GM20000 (cell line): ENCODE measurements around the gene SP140L.
"Not testable (repeated sequence)": the region's sequence is repeated elsewhere in the genome, so short reads cannot be mapped to it uniquely, and the experiment has no call there.

Experiments used
- DNase-seq: peaks from one replicate; pipeline ENCODE4 v3.0.0; 2012; ENCODE audit warnings: low spot score
- CTCF ChIP-seq: IDR thresholded peaks from 2 replicates; pipeline ENCODE4 v1.5.1; 2012; ENCODE audit warnings: mild to moderate bottlenecking, control low read depth; ENCODE audit errors: extremely low read depth, missing control alignments

The SP140L gene

DNA sequence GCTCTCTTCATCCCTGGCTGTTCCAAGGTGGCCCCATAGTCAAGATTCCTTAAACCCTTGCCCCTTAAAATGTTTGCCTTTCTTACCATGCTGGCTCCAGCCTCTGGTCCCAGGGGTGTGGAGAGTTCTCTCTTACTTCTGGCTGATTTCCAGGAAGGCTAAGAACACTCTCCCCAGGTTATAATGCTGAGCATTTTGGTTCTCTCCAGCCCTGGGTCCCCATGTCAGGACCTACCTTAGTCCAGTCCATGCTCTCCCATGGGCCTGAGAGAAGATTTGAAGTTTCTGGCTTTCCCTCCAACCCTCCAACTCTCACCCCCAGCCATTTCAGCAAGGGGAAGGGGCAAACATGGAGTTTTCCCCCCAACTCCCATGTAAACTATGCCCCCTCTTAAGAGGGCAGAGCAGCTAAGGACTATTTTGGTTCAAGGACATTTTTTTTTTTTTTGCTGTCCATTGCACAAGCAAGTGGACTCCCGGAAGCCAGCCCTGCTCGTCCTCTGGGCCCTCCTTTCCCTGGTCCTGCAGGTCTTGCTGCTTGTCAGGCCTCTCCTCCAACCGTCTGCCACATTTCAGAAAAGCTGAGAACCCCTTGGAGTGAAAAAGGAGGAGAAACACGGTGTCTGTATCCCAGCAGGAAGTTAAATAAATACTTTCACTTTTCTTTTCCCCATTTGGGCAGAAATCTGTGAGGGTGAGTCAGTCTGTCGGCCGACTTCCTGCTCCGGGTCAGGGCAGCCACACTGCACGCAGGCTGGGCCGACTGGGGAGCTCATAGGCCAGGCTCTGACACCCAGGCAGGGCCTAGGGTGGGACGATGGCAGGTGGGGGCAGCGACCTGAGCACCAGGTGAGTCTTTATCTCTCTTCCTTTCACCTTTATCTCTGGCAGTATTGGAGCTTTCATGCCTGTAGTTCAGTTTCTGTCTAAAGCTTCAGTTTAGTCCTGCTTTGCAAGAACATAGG is at the start of gene SP140L:
Gene SP140L (plus strand): TSS at position 741 of the 965 bp plus-strand sequence. CDS start 77 bp downstream, at position 818.
- no peak for TF ChIP-seq CTCF
- peak; percentile 80 for DNase-seq

DNA sequence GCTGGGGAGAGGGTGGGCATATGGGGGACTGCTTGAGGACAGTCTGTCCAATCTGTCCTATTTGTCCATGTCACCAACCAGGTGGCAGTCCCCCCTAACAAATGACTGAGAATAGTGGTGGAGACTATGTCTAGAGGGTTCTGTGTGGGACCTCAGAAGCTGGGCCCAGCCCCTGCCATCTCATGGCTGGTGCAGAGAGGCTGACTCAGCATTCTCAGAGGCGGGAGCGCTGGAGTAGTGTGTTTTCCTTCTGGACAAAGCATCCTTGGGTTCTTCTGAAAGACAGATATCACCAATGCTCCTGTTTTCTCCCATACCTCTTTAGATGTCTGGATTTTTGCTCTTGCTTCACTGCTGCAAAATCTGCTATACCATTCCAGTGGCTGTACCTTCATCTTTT is 44.1 kb upstream of the SP140L start:
- no peak for DNase-seq
- no peak for TF ChIP-seq CTCF

GRCh38 chr2:230286048-230286447 is 40.9 kb upstream of the SP140L start:
- no peak for DNase-seq
- no peak for TF ChIP-seq CTCF

DNA sequence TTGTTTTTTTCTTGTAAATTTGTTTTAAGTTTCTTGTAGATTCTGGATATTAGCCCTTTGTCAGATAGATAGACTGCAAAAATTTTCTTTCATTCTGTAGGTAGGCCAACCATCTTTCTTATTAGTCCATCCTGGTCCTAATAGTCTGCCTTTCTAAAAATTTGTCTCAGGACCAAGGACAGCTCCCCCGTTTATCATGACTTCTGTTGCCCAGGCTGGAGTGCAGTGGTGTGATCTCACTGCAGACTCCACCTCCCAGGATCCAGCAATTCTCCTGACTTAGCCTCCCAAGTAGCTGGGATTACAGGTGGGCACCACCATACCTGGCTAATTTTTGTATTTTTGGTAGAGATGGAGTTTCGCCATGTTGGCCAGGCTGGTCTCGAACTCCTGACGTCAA is 37.7 kb upstream of the SP140L start:
- DNase-seq: not testable (repeated sequence)

DNA sequence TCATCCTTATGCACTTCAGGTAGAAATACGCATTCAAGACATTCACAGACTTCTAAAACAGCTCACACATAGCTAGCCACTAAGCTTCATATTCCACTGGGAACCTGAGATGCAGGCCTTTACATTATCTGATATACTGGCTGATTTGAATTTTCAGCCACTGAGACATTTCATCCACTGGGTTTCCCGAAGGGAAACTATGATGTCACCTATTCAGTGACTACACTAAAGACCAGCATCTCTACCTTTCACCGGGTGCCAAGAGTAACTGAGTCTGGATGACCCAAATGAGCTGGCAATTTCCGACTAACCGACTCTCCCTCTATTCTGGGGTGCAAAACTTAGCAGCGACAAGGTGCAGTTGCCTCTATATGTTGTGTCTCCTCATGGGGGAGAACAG is 31.8 kb upstream of the SP140L start:
- DNase-seq: no peak
- no peak for TF ChIP-seq CTCF

DNA sequence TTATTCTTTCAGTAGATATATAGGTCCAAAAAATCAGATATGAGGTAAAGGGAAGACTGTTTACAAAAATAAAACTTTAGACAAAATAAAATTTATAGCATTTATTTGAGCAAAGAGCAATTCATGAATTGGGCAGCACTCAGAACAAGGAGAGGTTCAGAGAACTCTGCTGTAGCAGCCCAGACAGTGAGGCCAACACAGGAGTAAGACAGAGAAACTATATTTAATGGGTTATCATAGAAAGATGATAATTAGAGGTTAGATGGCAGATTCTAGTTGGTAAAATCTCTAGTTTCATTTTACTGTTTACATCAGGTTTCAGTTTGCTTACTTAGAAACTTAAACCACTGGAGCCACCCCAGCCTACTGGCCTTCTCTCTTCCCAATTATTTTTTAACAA is 30.1 kb upstream of the SP140L start:
- no peak for TF ChIP-seq CTCF
- DNase-seq: no peak

DNA sequence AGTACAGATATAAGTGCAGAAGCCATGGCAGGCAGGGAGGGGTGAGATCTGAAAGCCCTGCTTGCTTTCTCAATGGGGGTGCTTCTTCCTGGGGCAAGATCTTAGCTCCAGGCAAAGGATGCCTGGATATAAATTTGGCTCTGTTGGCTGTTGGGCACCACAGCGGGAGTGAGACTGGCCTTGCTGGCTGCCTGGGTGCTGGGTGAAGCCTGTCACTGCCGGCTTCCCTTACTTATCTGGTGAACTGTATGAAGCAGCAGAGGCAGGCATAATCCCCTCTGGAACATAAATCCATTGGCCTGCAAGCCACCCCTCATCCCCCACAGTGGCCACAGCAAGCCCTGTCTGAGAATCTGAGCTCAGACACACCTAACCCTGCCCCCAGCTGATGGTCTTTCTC is 27.4 kb upstream of the SP140L start:
- no peak for TF ChIP-seq CTCF

More for the DNA sequence above, 27.4 kb upstream of the SP140L start:
- DNase-seq: no peak
